Inferior parietal cortex (tissue), 1 donor: ENCODE measurements around the gene CYTH1.

Experiments used
- DNase-seq: peaks from one replicate; pipeline ENCODE4 v3.0.0-alpha.2; 2016; ENCODE audit errors: extremely low spot score

The CYTH1 gene

DNA sequence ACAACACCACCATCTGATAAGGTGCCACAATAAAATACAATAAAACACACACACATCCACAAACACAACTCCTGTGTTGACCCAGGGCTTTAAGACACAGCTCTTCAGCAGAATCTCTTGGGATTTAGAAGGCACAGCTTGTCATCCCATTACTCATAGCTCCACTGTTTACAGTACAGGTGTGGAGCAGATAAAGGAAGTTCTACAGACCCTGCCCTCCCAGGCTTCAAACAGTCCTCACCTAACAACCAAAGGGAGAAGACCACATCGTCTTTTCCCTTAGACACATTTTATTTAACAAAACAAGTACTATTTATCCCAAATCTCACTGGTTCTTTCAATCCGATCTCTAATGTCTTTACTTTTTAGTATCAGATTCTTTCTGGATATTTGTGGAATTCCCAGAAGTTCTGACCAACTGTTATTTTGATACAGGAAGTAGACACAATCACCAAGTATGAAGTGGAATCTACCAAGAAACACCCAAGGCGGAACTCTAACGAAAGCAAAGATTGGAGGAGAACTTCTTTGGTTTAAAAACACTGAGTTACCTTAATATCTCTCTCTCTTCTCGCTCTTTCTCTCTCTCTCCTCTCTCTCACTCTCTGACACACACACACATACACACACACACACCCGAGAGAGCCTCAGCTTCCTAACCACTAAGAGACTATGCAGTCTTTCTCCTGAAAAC, 46.1 kb downstream of the CYTH1 start:
- DNase-seq, result no peak

DNA sequence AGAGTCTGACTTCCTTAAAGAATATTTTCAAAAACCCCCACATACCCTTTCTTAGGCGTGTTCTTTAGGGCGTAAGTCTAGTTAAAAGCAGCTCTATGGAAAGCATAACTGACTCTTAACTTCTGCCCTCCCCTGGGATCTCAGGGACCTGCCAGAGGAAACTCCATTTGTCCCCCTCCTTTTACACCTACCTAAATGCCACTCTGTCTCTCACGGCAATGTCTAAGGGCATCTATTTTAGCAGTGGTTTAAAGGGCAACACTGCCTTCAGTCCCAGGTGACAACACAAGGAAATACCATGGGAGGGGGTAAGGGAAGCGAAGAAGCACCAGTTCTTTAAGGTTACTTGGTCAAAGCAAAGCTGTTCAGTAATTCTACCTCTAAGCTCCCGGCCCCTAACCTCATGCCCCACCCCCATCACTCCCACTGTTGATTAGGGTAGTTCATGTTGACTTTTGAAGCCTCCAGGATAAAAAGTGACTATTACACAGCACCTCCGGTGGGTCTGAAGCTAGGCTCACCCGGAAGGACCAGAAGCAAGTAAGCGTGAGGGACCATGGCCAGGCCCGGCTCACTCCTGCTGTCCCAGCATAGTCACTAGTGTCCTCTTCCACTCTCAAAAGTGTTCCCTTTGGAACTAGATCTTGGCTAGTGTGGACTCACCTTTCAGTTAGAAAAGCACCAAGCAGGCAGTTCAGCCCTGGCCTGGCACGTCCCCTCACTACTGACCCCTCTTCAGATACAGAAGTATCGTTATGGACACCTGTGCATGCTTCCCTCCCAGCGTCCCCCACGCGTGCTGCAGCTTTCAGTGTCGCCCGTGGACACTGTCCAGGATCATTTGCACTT, 47.1 kb downstream of the CYTH1 start:
- DNase-seq, result no peak

DNA sequence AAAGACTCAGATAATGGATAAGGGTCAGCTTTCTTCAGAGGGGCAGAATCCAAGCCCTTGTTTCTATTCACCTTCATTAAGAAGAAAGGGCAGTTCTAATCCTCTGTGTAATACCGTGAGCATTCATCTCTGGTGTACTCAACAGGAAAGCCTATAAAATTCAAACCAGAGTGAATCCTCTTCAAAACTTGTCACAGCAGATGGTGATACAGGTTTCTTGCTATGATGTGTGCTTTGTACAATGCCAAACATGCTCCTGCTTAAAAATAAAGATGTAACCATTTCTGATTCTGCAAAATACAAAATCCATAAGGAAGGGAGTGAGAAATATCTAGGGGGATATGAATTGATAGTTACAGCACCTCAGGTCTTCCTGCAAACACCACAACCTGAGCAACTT, 49.7 kb downstream of the CYTH1 start:
- DNase-seq, result no peak

DNA sequence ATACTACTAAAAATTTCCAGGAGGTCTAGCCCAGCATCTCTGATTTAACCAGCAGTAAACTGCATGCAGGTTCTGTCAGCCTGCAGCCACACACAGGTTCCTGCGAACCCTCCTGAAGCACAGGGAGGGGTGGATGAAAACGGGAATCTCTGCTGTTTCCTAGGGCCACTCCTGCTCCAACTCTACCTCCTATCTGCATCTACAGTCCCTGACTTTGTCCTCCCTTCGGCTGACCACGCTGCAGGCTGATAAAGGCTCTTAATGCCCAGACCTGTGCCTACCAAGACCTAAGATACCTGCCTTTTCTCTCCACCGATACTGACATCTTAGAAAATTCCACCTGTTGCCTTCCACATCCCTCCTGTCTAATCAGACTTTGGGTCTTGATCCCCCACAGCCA, 50.2 kb downstream of the CYTH1 start:
- DNase-seq, result no peak

DNA sequence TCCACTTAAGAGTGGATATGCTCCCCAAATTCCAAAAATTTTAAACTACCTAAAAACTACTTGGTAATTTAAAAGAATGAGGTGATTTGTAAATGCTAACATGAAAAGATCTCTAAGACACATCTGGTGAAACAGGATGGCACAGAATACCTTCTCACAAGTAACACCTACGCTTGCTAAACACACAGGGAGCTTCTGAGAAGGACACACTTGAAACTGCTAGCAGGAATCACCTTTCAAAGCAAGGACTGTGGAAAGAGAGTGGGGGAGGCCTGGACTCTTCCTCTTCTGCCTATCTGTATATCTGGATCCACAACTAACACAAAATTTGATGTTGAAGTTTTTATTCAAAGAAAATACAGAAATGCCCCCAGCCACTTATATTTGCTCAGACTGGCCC, 52.4 kb downstream of the CYTH1 start:
- no peak for DNase-seq

DNA sequence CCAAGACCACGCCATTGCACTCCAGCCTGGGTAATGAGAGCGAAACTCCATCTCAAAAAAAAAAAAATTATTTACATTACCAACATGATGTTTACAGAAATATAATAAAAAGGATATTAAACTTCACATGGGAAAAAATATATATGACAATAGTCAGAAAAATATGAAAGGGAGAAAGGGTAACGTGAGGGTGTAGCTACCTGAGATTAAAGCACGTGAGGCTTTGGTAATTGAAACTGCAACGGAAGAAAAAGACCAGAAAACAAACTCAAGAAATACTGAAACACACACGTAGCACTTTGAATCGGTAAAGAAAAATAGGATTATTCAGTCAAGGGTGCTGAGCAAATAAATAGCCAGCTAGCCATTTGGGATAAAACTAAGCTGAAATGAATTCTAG, 53.6 kb downstream of the CYTH1 start:
- DNase-seq, result no peak

DNA sequence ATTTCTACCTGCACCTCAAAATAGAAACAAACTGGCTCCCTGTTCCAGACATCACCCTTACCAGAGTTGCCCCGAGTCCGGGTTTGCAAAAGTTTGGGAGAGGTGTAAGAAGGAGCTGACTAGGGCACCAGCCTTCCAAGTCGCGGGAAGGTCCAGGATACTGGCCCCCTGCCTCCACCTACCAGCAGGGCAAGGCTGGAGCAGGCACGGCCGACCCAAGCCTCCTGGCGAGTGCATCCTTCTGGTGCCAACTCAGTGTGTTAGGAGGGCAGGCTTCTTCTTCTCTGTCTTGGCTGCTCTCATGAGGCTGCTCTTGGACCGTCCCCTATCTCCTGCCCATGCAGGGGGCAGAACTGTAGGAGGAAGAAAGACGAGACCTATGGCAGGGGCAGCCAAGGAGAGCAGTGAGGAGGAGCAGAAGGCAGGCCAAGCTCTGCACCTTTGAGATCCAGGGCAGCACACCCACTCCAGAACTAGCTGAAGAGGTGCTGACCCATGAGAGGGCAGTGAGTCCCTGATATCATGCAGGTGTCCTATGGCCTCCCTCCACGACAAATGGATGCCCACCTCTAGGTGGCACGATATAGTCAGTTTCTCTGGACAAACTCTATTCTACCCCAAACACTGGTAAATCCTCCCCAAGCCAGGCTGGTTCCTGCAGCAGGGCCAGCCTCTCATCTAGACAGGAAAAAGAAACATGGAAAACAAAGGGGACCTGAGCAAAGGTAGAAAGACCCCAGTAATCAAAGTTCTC, 54.4 kb downstream of the CYTH1 start:
- no peak for DNase-seq

DNA sequence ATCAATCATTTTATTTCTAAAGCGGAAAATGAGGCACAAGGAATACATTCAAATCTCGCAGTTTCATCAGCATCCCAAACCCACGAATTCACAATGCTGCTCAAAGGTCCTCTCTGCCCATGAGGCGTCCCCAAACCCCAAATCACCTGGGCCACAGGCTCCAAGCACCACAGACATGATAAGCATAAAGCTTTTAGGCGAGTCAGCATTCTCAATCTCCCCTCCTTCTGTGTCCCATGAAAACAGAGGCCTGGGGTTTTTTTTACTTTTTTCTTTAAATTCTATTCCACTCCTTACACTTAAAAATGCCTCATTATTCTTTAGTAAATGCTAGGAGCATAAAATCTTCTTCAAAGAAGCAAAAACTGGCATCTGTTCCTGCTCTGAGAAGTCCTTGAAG, 55.0 kb downstream of the CYTH1 start:
- DNase-seq, result no peak

DNA sequence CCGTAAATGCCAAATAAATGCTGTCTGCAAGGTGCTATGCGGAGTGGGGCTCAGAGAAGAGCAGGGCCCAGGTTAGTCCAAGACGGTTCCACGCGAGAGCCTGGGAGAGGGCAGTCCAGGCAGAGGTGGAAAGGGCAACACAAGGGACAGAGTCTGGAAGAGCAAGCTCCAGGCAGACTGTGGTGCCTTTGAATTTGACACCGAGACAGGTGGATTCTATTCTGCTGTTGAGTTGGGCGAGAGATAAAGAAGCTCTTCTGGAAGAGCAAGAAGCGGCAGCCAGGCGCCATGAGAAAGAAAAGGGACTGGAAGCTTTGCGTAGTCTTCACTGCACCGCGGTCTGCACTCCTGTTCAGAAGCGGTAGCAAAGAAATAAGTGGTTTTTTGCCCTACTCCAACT, 55.6 kb downstream of the CYTH1 start:
- DNase-seq, result no peak

DNA sequence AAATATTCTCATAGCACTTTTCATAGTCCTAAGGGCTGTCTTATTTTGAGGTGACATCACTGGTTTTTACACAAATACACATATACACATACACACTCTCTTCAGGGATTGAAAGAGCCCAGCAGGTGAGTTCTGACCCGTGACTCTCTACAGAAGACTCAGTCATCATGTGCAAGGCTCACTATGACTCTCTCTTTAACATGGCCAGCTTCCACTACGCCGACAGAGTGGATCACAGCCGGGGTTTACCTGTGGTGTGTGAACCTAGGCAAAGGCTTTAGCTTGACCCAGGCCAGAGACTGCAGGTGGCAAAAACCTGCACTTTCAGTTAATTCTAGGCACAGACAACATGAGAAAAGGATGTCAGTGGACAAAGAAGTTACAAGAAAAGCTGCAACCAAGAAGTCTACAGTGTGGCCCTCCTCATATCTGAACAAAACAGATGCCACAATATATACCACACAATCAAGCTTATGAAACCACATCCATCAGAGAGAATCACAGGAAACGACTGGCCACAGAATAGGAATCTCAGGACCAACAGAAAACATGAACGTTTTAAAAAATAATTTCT, 56.5 kb downstream of the CYTH1 start:
- no peak for DNase-seq

DNA sequence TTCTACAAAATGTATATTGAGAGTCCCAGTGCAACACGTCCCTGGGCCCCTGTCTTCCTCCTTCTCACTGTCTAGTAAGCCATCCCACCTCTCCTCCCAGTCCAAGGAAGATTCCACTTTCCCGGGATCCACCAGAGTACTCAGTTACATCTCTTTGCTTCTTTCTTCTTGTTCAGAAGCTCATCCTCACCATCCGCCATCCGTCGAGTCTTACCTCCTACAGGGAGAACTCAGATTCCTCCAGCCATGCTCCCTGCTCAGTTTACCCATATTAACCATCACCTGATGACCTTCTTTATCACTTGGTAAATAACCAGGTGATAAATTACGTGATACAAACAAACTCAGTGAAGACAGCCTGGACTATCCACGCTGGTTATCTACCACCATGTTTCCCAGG, 57.1 kb downstream of the CYTH1 start:
- no peak for DNase-seq

DNA sequence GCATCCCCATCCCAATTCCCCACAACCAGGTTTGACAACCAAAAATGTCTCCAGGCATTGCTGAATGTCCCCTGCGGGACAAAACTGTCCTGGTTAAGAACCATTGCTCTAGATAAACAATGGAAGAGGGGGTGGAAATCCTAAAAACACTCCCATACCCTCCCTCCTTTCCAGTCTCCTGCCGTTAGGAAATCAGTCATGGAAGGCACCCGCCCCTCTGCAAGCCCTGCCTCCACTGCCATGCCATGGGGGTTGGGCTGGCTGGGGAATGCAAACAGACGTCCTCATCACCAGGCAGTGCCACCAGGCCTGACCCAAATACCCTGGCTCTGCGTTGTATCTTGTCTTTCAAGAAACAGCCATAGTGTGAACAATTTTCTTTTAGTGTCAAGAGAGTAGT, 57.5 kb downstream of the CYTH1 start:
- peak; percentile 70 for DNase-seq

DNA sequence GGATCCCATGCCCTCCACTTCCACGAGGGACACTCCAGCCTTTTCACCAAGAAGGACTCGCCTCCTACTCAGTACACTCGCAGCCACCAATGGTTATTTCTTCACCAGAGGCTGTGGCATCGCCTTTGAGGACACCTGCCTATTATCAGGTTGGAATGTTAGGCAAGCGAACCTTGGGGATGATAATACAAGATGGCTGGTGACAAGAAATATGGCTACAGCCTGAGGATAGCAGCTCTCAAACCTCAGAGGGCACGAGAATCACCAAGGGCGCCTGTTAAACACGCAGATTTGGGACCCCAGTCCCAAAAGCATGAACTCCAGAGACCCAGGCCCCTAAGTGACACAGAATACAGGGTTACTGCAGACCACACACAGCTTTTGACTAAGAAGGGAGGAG, 58.1 kb downstream of the CYTH1 start:
- DNase-seq, result no peak

DNA sequence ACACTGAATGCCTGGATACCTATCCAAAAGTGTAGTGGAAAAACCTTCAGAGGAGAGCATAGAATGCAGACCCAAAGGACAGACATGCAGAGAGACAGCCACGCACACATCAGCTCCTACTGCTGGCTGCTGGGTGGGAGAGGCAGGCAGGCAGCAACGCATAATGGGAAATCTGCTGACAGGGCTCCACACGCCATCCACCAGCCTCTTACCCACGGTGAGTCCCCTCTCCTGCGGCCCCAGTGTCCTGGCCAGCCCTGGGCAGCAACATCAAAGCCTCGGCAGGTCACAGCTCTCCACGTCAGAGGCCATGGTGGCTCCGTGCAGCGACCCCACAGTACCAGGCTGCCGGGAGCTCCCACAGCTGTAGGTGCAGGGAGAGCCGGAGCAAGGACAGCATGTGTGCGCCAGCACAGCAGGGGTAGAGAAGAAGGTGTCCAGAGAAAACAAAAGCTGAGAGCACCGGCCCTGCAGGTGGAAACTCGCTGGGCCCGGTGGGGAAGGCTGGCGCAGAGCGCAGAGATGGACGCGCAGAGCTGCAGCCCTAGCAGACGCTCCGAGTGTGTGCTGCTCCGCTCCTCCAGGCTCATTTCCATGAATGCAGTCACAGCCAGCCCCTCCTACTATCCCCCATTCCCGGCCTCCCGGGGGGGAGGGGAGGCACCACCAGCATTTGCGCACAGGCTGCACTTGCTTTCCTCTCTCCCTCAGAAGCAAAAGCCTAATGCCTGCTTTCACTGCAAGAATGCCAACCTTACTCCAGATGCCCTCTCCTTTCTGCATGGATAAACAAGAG, 58.9 kb downstream of the CYTH1 start:
- peak; percentile 91 for DNase-seq

DNA sequence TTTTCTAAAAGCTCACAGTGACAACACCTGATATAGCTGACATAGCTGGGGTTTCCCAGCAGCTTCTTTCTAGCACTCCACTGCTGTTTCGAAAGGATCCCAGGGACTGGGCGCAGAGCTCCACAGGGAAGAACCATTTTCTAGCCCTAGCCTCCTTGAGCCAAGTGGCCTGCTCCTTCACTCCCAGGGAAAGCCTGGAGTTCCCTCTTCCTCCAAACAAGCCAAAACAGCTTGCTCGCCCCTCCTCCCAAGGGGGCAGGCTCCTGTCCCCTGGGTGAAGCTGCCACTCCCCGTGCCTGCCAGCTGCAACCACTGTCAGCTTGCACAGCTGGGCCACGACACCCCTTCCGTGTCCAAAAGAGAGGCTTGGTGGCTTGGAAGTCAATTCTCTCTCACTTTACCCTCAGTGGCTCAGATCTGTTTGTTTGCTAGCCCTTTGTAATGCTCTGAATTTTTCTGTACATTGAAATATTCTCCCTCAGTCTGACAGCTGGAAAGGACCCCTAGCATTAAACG, 59.8 kb downstream of the CYTH1 start:
- DNase-seq, result peak; percentile 69

DNA sequence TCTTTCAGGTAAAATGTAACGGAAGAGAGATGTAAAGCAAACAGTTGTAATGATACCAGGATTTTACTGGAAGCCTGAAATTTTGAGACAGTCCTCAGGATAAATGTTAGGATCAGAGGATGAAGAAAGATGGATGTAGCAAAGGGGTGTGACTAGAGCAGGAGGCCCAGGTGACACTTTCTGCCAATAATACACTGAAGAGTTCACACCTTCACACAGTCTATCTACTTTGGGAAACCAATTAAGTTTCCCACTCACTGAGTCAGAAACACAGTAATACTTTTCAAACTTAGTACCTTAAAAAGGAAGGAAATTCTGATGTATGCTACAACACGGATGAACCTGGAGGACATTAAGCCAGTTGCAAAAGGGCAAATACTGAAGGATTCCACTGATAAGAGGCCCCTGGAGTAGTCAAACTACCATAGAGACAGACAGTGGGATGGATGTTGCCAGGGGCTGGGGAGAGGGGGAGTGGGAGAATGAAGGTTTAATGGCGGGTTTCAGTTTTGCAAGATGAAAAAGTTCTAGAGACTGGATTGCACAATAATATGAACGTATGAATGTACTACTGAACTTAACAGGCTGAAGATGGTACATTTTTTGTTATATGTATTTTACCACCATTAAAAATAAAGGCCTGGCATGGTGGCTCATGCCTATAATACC, 62.3 kb downstream of the CYTH1 start:
- DNase-seq, result no peak

DNA sequence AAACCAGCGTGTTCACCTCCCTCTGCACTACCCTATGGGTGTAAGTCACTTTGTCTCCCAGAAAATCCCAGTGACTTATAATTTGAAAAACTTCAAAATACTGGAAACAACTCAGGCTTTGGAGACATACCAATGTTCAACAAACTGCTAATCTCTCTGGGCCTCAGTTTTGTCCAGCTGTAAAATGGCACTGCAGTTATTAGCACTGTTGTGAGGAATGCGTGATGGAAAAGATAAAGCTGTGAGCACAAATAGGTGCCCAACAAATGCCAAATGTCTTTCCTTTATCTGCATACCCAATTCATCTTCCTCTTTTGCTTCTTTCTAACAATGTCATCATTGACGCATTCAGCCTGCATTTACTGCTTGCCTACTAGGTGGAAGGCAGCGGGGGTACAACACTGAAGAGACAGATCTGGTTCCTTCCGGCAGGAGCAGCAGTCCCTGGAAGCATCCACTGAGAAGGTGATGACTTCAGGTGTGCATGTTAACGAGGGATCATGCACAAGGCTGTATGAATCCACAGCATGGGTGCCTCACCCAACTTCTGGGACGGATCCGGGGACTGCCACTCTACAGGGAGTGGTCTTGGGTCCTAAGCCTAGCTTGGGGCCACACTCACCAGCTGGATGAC, 63.4 kb downstream of the CYTH1 start:
- no peak for DNase-seq

DNA sequence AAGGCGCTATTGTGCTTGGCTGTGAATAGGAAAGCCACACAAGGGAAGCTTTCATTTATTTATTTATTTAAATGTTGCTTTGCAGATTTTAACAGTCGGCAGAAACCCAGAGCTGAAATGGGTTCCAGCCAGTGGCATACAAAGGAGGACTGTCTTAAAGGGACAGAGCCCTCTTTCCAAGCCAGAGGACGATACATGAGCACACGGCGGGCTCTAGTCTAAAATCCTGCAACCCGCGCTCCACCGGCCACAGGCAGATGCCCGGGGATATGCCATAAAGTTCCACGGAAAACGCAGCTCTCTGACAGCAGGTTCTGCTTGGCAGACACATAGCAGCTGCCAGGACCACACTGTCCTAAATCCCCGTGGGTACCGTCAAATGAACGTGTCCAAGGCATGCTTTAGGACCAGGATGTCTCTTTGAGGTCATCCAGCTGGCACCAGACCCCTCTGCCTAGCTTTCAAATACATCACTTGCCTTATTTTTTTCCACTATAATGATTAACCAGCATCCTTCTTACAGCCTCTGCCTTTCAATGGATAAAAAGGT, 64.6 kb downstream of the CYTH1 start:
- peak; percentile 92 for DNase-seq

DNA sequence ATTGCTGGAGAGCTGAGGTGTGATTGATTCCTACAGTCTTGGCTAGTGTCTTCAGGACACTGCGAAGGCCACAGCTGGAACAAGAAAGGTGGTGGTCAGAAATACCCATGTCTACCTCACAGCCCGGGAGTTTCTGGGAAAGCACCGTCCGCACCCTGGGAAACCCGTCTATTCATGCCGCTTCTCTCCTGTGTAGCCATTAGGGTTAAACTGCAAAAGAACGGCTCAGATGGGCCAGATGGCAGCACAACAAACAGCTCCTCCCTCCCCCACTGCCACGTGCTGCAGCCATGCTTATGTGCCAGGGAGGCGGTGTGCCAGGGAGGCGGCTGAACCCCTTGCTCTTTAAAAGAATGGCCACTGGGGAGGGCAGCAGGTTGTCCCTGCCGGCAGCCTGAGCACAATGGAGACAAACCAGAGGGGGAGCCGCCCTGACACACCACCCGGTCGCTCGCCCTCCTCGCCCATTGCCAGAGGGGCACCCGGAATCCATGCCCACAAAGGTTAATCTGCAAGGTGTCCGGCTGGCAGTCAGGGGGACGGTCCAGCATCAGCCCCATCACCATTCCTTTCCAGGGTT, 65.2 kb downstream of the CYTH1 start:
- DNase-seq, result peak; percentile 91

DNA sequence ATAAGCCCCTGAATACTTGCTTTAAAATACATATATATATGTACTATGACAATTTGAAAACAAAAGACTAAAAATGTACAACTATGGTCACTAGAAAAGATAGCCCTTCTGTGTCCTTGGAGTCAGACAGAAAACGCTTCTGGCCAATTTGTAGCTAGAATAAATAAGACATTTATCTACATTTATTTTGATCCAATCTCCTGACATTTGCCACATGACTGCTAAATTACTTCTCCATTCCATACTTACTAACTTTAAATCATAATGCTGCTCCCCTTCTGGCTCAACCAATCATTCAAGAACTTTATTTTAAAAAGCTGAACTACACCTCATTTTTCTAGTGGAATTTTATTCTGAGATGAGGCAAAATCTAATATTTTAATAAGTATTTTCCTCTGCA, 65.8 kb downstream of the CYTH1 start:
- DNase-seq, result no peak
